Gastroesophageal sphincter (tissue), 4 donors: ENCODE data around the gene NKD1. TPM values are rescaled to one million over a fixed set of nuclear protein-coding genes. Genes with fewer than 3 reads are reported as not detected.

ENCODE experiments used
- ATAC-seq: fragments of 150-250 bp; one replicate; pipeline ENCODE4 v1.9.1; 2016; ENCODE audit warnings: mild to moderate bottlenecking, moderate library complexity
- H3K27ac ChIP-seq, 4 donors: fragments of 200-600 bp; sonication (generic) in 3 of 4; 1 replicate in 3 of 4; 2 replicates in 1 of 4; pipeline ENCODE4 v1.5.1; 2016 to 2019
- H3K27me3 ChIP-seq: fragments of 200-600 bp; sonication (generic); one replicate; pipeline ENCODE4 v1.5.1; 2019
- H3K36me3 ChIP-seq, 2 donors: fragments of 200-600 bp; sonication (generic); one replicate each; pipeline ENCODE4 v1.5.1; 2019; ENCODE audit warnings: control low read depth in 1 of 2
- H3K4me1 ChIP-seq, 3 donors: fragments of 200-600 bp; sonication (generic); 1 replicate in 2 of 3; 2 replicates in 1 of 3; pipeline ENCODE4 v1.5.1; 2016 to 2019; ENCODE audit warnings: control low read depth in 2 of 3
- H3K4me3 ChIP-seq, 2 donors: fragments of 200-600 bp; sonication (generic); one replicate each; pipeline ENCODE4 v1.5.1; 2019; ENCODE audit warnings: mild to moderate bottlenecking in 1 of 2, moderate library complexity in 1 of 2
- H3K9me3 ChIP-seq, 3 donors: fragments of 200-600 bp; sonication (generic); one replicate each; pipeline ENCODE4 v1.5.1; 2017 to 2019; ENCODE audit warnings: control low read depth in 2 of 3
- CTCF ChIP-seq, 4 experiments: fragments of 200-600 bp in 2 of 4; fragments of 450-650 bp in 2 of 4; sonication (generic) in 1 of 4; IDR thresholded peaks; one replicate each; pipeline ENCODE4 v1.5.1; 2017 to 2019; ENCODE audit warnings: antibody characterized with exemption in 4 of 4, mild to moderate bottlenecking in 2 of 4, moderate library complexity in 2 of 4
- EP300 ChIP-seq: sonication (generic); formaldehyde crosslinking; IDR thresholded peaks from one replicate; pipeline ENCODE4 v1.6.1; 2017; ENCODE audit warnings: antibody characterized with exemption, mild to moderate bottlenecking
- POLR2A ChIP-seq, 2 donors: fragments of 450-650 bp; IDR thresholded peaks; one replicate each; pipeline ENCODE4 v1.6.1; 2017; ENCODE audit warnings: antibody characterized with exemption in 2 of 2, mild to moderate bottlenecking in 2 of 2, moderate library complexity in 1 of 2
- POLR2AphosphoS5 ChIP-seq: sonication (generic); formaldehyde crosslinking; IDR thresholded peaks from one replicate; pipeline ENCODE4 v1.6.1; 2017; ENCODE audit warnings: antibody characterized with exemption
- WGBS, 2 donors: methylation state at CpG; one replicate each; pipeline ENCODE4 v1.1.5; 2018; ENCODE audit warnings: low coverage in 1 of 2; 5-methylcytosine and 5-hydroxymethylcytosine counted together
- total RNA-seq, 4 donors: library from RNA; depleted of rRNA; stranded (reverse); fragments of >200 nt; gene quantifications; one replicate each; pipeline ENCODE4 v1.1.0, GENCODE V29; 2016

Gene NKD1
- 10 to 100 TPM; 27.7 to 69.2 (median 48.7) TPM for total RNA-seq

- Histone ChIP-seq H3K27me3 (no peaks in the 10 kb centered on the region), H3K4me1 (peaks cover 0 to 59% (median 3%) of the 10 kb centered on the region in 3 donors), H3K36me3 (no peaks in the 10 kb centered on the region), H3K27ac (peak within 1 kb of the TSS; percentile 65 to 92 (median 88)), H3K9me3 (no peaks in the 10 kb centered on the region), H3K4me3 (peak within 1 kb of the TSS; percentile 85 to 86)
- TF ChIP-seq POLR2AphosphoS5 (peak; percentile 78), POLR2A (IDR thresholded peaks at IDR 0.05) (peak; percentile 83 to 96), CTCF (IDR thresholded peaks at IDR 0.05) (no peak), EP300 (no peak)
- WGBS, 2 donors = no CpG with 5 or more reads among the region's 113 CpGs
- peak; percentile 89 for ATAC-seq
Measured at GRCh38 chr16:50548125-50548908, at the start of gene NKD1. Gene NKD1 (plus strand): TSS chr16:50548396. CDS start chr16:50548554, 158 bp downstream.

GRCh38 chr16:50498431-50499155, 49.6 kb upstream of the NKD1 start:
- no peak for TF ChIP-seq CTCF (IDR thresholded peaks at IDR 0.05)
- peak; percentile 74 for TF ChIP-seq POLR2AphosphoS5
- Histone ChIP-seq H3K9me3 (no peaks in the 10 kb centered on the region), H3K36me3 (no peaks in the 10 kb centered on the region), H3K27me3 (no peaks in the 10 kb centered on the region), H3K4me3 (no peak overlapping the region), H3K27ac (peak overlapping the region; percentile 51 to 83 (median 81)), H3K4me1 (peaks cover 0 to 37% (median 6%) of the 10 kb centered on the region in 3 donors)
- peak; percentile 77 for ATAC-seq
- 16 to 29% methylated on average over 8 to 10 of the region's 12 CpGs for WGBS, 2 donors

- no peak for ATAC-seq
- Histone ChIP-seq H3K27me3 (no peaks in the 10 kb centered on the region), H3K4me1 (peaks cover 0 to 37% (median 6%) of the 10 kb centered on the region in 3 donors), H3K27ac (peak overlapping the region in 3 of 4 donors; percentile 79 to 83 (median 83)), H3K36me3 (no peaks in the 10 kb centered on the region), H3K4me3 (no peak overlapping the region), H3K9me3 (no peaks in the 10 kb centered on the region)
- TF ChIP-seq POLR2AphosphoS5 (no peak), POLR2A (IDR thresholded peaks at IDR 0.05) (no peak), CTCF (IDR thresholded peaks at IDR 0.05) (no peak), EP300 (no peak)
- WGBS, 2 donors = 45 to 92% methylated on average over 2 of the region's 2 CpGs
Measured at GRCh38 chr16:50499254-50499653, 48.9 kb upstream of the NKD1 start.

- Histone ChIP-seq H3K36me3 (no peaks in the 10 kb centered on the region), H3K4me3 (no peak overlapping the region), H3K4me1 (peaks cover 0 to 37% (median 6%) of the 10 kb centered on the region in 3 donors), H3K27me3 (no peaks in the 10 kb centered on the region), H3K27ac (peak overlapping the region in 2 of 4 donors; percentile 83), H3K9me3 (no peaks in the 10 kb centered on the region)
- no peak for TF ChIP-seq POLR2AphosphoS5
- no peak for ATAC-seq
- WGBS, 2 donors = 71 to 97% methylated on average over 4 to 5 of the region's 7 CpGs
Measured at GRCh38 chr16:50500171-50500874, 47.9 kb upstream of the NKD1 start.

- WGBS, 2 donors = 75 to 80% methylated on average over 1 of the region's 2 CpGs
- no peak for ATAC-seq
- Histone ChIP-seq H3K4me3 (no peak overlapping the region), H3K36me3 (no peaks in the 10 kb centered on the region), H3K27ac (no peak overlapping the region), H3K9me3 (no peaks in the 10 kb centered on the region), H3K4me1 (peaks cover 0 to 37% (median 6%) of the 10 kb centered on the region in 3 donors), H3K27me3 (no peaks in the 10 kb centered on the region)
- TF ChIP-seq CTCF (IDR thresholded peaks at IDR 0.05) = no peak
- no peak for TF ChIP-seq EP300
- TF ChIP-seq POLR2AphosphoS5 = no peak
- no peak for TF ChIP-seq POLR2A (IDR thresholded peaks at IDR 0.05)
Measured at GRCh38 chr16:50501251-50501650, 46.9 kb upstream of the NKD1 start.
